ENCODE data around the gene LINC00237.

GRCh38 chr20:21137078-21137477, 30.9 kb upstream of the LINC00237 start:
- TF ChIP-seq, protein P1, sequence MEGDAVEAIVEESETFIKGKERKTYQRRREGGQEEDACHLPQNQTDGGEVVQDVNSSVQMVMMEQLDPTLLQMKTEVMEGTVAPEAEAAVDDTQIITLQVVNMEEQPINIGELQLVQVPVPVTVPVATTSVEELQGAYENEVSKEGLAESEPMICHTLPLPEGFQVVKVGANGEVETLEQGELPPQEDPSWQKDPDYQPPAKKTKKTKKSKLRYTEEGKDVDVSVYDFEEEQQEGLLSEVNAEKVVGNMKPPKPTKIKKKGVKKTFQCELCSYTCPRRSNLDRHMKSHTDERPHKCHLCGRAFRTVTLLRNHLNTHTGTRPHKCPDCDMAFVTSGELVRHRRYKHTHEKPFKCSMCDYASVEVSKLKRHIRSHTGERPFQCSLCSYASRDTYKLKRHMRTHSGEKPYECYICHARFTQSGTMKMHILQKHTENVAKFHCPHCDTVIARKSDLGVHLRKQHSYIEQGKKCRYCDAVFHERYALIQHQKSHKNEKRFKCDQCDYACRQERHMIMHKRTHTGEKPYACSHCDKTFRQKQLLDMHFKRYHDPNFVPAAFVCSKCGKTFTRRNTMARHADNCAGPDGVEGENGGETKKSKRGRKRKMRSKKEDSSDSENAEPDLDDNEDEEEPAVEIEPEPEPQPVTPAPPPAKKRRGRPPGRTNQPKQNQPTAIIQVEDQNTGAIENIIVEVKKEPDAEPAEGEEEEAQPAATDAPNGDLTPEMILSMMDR (IDR thresholded peaks at IDR 0.05) = no peak
- no peak for TF ChIP-seq EP300 (IDR thresholded peaks at IDR 0.05)

All from ovary (tissue), 3 donors.